IMR-90 (cell line): ENCODE results near the gene TTF1. TPM values are rescaled to one million over a fixed set of nuclear protein-coding genes. Genes with fewer than 3 reads are reported as not detected.

Experiments used
- ATAC-seq: fragments of 200-7000 bp; cut with Tn5 transposase; 2 replicates; pipeline ENCODE4 v1.9.1; 2020; ENCODE audit warnings: low read depth, mild to moderate bottlenecking, moderate library complexity
- BruUV-seq: library from RNA; stranded (reverse); fragments of 400-500 nt; replicated peaks from 2 replicates; lab custom pipeline; 2021; lab: Mats Ljungman, UMichigan
- CTCF ChIA-PET: fragments of 300-600 bp; formaldehyde crosslinking; extraction: SDS; loops from one replicate; lab custom pipeline; 2021; ENCODE audit warnings: antibody characterized with exemption; lab: Yijun Ruan, JAX
- POLR2A ChIA-PET: fragments of 300-600 bp; sonication (Branson Sonifier 250); formaldehyde crosslinking; loops from one replicate; lab custom pipeline; 2022; ENCODE audit warnings: antibody characterized with exemption; ENCODE audit not compliant: unreplicated experiment; lab: Charles Lee
- DNase-seq: peaks from one replicate; pipeline ENCODE4 v3.0.0; 2013
- H2AFZ ChIP-seq: replicated peaks from 2 replicates; pipeline ENCODE3; 2013; ENCODE audit warnings: low read length, mild to moderate bottlenecking; ENCODE audit not compliant: poor library complexity
- H2AK5ac ChIP-seq: 2 replicates; pipeline ENCODE4 v1.6.1; 2013; ENCODE audit warnings: low read depth, low read length, inconsistent platforms
- H2AK9ac ChIP-seq: replicated peaks from 2 replicates; pipeline ENCODE3; 2013; ENCODE audit warnings: mild to moderate bottlenecking, low read depth, low read length, moderate library complexity; ENCODE audit not compliant: poor library complexity
- H2BK120ac ChIP-seq: 2 replicates; pipeline ENCODE4 v1.6.1; 2013; ENCODE audit warnings: low read depth, low read length, inconsistent platforms
- H2BK15ac ChIP-seq: 3 replicates; pipeline ENCODE4 v1.6.1; 2013; ENCODE audit warnings: low read depth, low read length, inconsistent platforms
- H2BK20ac ChIP-seq: 2 replicates; pipeline ENCODE4 v1.6.1; 2013; ENCODE audit warnings: low read depth, mild to moderate bottlenecking, inconsistent platforms, low read length, moderate library complexity
- H2BK5ac ChIP-seq: 2 replicates; pipeline ENCODE4 v1.6.1; 2013; ENCODE audit warnings: mild to moderate bottlenecking, low read depth, low read length, inconsistent platforms; ENCODE audit not compliant: poor library complexity, severe bottlenecking
- H3K14ac ChIP-seq: replicated peaks from 2 replicates; pipeline ENCODE4 v1.6.1; 2013; ENCODE audit warnings: low read depth, low read length, inconsistent platforms
- H3K18ac ChIP-seq: 2 replicates; pipeline ENCODE4 v1.6.1; 2013; ENCODE audit warnings: low read depth, low read length, control low read depth
- H3K23ac ChIP-seq: 2 replicates; pipeline ENCODE4 v1.6.1; 2013; ENCODE audit warnings: low read depth, low read length, inconsistent platforms
- H3K27ac ChIP-seq: 2 replicates; pipeline ENCODE4 v1.5.1; 2013; ENCODE audit warnings: mild to moderate bottlenecking, control low read depth, low read length; ENCODE audit not compliant: insufficient read depth
- H3K27me3 ChIP-seq: 2 replicates; pipeline ENCODE4 v1.6.1; 2013; ENCODE audit warnings: low read length; ENCODE audit not compliant: control insufficient read depth, insufficient read depth
- H3K36me3 ChIP-seq: 2 replicates; pipeline ENCODE4 v1.6.1; 2013; ENCODE audit warnings: low read length, mixed read lengths; ENCODE audit not compliant: control insufficient read depth, insufficient read depth
- H3K4ac ChIP-seq: 2 replicates; pipeline ENCODE4 v1.6.1; 2013; ENCODE audit warnings: low read depth, low read length, inconsistent platforms
- H3K4me1 ChIP-seq: 2 replicates; pipeline ENCODE4 v1.6.1; 2013; ENCODE audit warnings: low read length, mixed read lengths; ENCODE audit not compliant: control insufficient read depth, insufficient read depth
- H3K4me2 ChIP-seq: 2 replicates; pipeline ENCODE4 v1.6.1; 2013; ENCODE audit warnings: low read depth, mild to moderate bottlenecking, control low read depth, low read length, moderate library complexity
- H3K4me3 ChIP-seq: 2 replicates; pipeline ENCODE4 v1.5.1; 2013; ENCODE audit warnings: low read depth, mild to moderate bottlenecking, control low read depth, low read length, moderate library complexity; ENCODE audit not compliant: insufficient read depth
- H3K56ac ChIP-seq: 2 replicates; pipeline ENCODE4 v1.6.1; 2013; ENCODE audit warnings: low read length, inconsistent platforms; ENCODE audit not compliant: insufficient read depth; ENCODE audit errors: extremely low read depth
- H3K79me1 ChIP-seq, 2 experiments: 2 replicates each; pipeline ENCODE4 v1.6.1; 2013; ENCODE audit warnings: low read length in 2 of 2, inconsistent platforms in 1 of 2, low read depth in 1 of 2
- H3K9ac ChIP-seq: 2 replicates; pipeline ENCODE4 v1.6.1; 2013; ENCODE audit warnings: low read depth, low read length, control low read depth
- H3K9me1 ChIP-seq: 2 replicates; pipeline ENCODE4 v1.6.1; 2013; ENCODE audit warnings: low read length, inconsistent platforms; ENCODE audit not compliant: insufficient read depth
- H3K9me3 ChIP-seq: 2 replicates; pipeline ENCODE4 v1.6.1; 2013; ENCODE audit warnings: low read length; ENCODE audit not compliant: control insufficient read depth, insufficient read depth
- H4K20me1 ChIP-seq: 2 replicates; pipeline ENCODE4 v1.6.1; 2013; ENCODE audit warnings: low read length, inconsistent platforms; ENCODE audit not compliant: insufficient read depth
- H4K5ac ChIP-seq: 2 replicates; pipeline ENCODE4 v1.6.1; 2013; ENCODE audit warnings: mild to moderate bottlenecking, low read depth, low read length, control low read depth
- H4K8ac ChIP-seq, 2 experiments: 2 replicates each; pipeline ENCODE4 v1.6.1; 2013; ENCODE audit warnings: low read depth in 2 of 2, low read length in 2 of 2, control low read depth in 1 of 2, inconsistent platforms in 1 of 2
- H4K91ac ChIP-seq: 2 replicates; pipeline ENCODE4 v1.6.1; 2013; ENCODE audit warnings: low read depth, low read length, inconsistent platforms; ENCODE audit not compliant: insufficient read depth
- BHLHE40 ChIP-seq: fragments of 150-350 bp; IDR thresholded peaks from 2 replicates; pipeline ENCODE4 v1.6.1; 2016; ENCODE audit warnings: mild to moderate bottlenecking, low read depth, low read length
- CTCF ChIP-seq: conservative IDR thresholded peaks from 2 replicates; pipeline ENCODE4 v1.5.1; 2012; ENCODE audit warnings: mild to moderate bottlenecking, low read depth, low read length, improper control_type of control experiment
- RAD21 ChIP-seq: IDR thresholded peaks from 2 replicates; pipeline ENCODE4 v1.6.1; 2012; ENCODE audit warnings: low read length, improper control_type of control experiment
- SMC3 ChIP-seq: fragments of 150-350 bp; IDR thresholded peaks from 2 replicates; pipeline ENCODE4 v1.6.1; 2016; ENCODE audit warnings: low read depth, mild to moderate bottlenecking, antibody characterized with exemption, low read length, moderate library complexity
- WGBS, 2 experiments: methylation state at CpG; one replicate each; pipeline versions ENCODE4 v1.1.5 to v1.1.7; 2013; ENCODE audit warnings: missing lambda C conversion rate in 2 of 2; ENCODE audit not compliant: insufficient read length in 1 of 2; ENCODE audit errors: extremely low coverage in 2 of 2; 5-methylcytosine and 5-hydroxymethylcytosine counted together
- dilution Hi-C: fragments of 300-500 bp; cut with HindIII; formaldehyde crosslinking; loops from one replicate; pipeline ENCODE4 v1.14.3; 2018; ENCODE audit warnings: low sequenced_read_pairs; ENCODE audit not compliant: unreplicated experiment
- in situ Hi-C: fragments of 300-500 bp; cut with MboI; formaldehyde crosslinking; loops from 3 replicates; pipeline ENCODE4 v1.14.3; 2019; ENCODE audit warnings: low sequenced_read_pairs, inconsistent platforms, mixed read lengths
- intact Hi-C: fragments of 100-400 bp; cut with micrococcal nuclease; formaldehyde crosslinking; loops from 2 replicates; pipeline ENCODE4 v1.10.0; 2022
- polyA plus RNA-seq, 3 experiments: library from polyadenylated mRNA; depleted of rRNA; stranded (reverse); fragments of >200 nt; gene quantifications; 2 replicates each; pipeline ENCODE4 v1.2.3, GENCODE V29; 2012; ENCODE audit warnings: low replicate concordance in 1 of 3
- total RNA-seq: library from RNA; depleted of rRNA; stranded (reverse); fragments of >200 nt; gene quantifications from 2 replicates; pipeline ENCODE4 v1.2.3, GENCODE V29; 2012

Gene TTF1
- total and polyA plus RNA-seq, 2 of the 4 experiments (the other 2 are of a cell fraction) = 6.5 to 12.0 TPM

GRCh38 chr9:132412089-132412488, 5.4 kb upstream of the TTF1 start:
- in situ Hi-C loops = no loop called here
- no peak for DNase-seq
- H3K27me3 ChIP-seq = peaks cover 43% of the 10 kb centered on the region

More at GRCh38 chr9:132412089-132412488, 5.4 kb upstream of the TTF1 start:
- no peak overlapping the region for H3K4me3 ChIP-seq
- intact Hi-C loops (loop anchor here (1.0 to 10.0 kb wide), 4 partner anchors 93 to 493 kb away; no protein-coding TSS in a partner anchor), dilution Hi-C loops (no loop called here)
- no peak overlapping the region for H2AK5ac ChIP-seq
- H3K79me1 ChIP-seq = no peaks in the 10 kb centered on the region
- H3K56ac ChIP-seq = no peak overlapping the region
- no peak overlapping the region for H4K91ac ChIP-seq
- no peak overlapping the region for H3K4ac ChIP-seq
- no CpG with 5 or more reads among the region's 8 CpGs for WGBS, 2 experiments
- no peak overlapping the region for H4K5ac ChIP-seq
- H3K14ac ChIP-seq = no peak overlapping the region
- peak overlapping the region; percentile 28 for H2AFZ ChIP-seq
- H4K8ac ChIP-seq = no peak overlapping the region
- no peak overlapping the region for H3K18ac ChIP-seq
- H2BK5ac ChIP-seq = no peak overlapping the region
- H2BK120ac ChIP-seq = no peak overlapping the region
- no peak overlapping the region for H3K9ac ChIP-seq
- CTCF ChIA-PET = interaction anchor here (0.6 kb wide), 1 partner anchor 445 kb away, joined by 3 read pairs; no protein-coding TSS in a partner anchor
- H3K36me3 ChIP-seq = no peaks in the 10 kb centered on the region
- ATAC-seq = no peak
- no peaks in the 10 kb centered on the region for H3K4me1 ChIP-seq
- H3K23ac ChIP-seq = no peak overlapping the region
- H3K27ac ChIP-seq = no peak overlapping the region
- BruUV-seq = no TSS peak
- POLR2A ChIA-PET = no interaction called here
- TF ChIP-seq RAD21 = peak; percentile 43
- peak; percentile 33 for TF ChIP-seq SMC3
- TF ChIP-seq CTCF = peak; percentile 51
- TF ChIP-seq BHLHE40 = no peak
- no peak overlapping the region for H2BK20ac ChIP-seq
- H3K4me2 ChIP-seq = no peak overlapping the region
- no peaks in the 10 kb centered on the region for H3K9me3 ChIP-seq
- no peak overlapping the region for H2AK9ac ChIP-seq
- peaks cover 4% of the 10 kb centered on the region; the same call in 1 of the 2 replicates for H3K9me1 ChIP-seq
- H4K20me1 ChIP-seq = no peaks in the 10 kb centered on the region
- no peak overlapping the region for H2BK15ac ChIP-seq
